GM18502 (cell line): ENCODE results near the gene KLHDC4.
"Not testable (repeated sequence)": the region's sequence is repeated elsewhere in the genome, so short reads cannot be mapped to it uniquely, and the experiment has no call there.

Experiments
- ATAC-seq: cut with Tn5 transposase; IDR thresholded peaks from one replicate; pipeline ENCODE4 v1.9.1; 2021; ENCODE audit warnings: mild to moderate bottlenecking; ENCODE audit not compliant: unreplicated experiment, poor library complexity

KLHDC4 gene

GRCh38 chr16:87789437-87790291 lies 23.9 kb upstream of the KLHDC4 start:
- ATAC-seq: no peak

DNA sequence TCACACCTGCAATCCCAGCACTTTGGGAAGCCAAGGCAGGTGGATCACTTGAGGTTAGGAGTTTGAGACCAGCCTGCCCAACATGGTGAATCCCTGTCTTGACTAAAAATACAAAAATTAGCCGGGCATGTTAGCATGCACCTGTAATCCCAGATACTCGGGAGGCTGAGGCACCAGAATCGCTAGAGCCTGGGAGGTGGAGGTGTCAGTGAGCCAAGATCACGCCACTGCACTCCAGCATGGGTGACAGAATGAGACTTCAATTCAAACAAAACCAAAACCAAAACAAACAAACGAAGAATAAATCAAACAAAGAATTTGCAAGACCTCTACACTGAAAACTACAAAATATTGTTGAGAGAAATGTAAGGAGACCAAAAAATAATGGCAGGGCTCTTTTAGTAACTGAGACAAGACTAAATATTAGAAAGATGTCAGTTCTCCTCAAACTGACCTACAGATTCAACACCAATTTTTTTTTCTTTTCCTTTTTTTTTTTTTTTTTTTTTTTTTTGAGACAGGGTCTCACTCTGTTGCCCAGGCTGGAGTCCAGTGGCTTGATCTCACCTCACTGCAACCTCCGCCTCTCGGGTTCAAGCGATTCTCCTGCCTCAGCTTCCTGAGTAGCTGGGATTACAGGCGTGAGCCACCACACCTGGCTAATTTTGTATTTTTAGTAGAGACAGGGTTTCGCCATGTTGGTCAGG lies 23.1 kb upstream of the KLHDC4 start:
- not testable (repeated sequence) for ATAC-seq

- not testable (repeated sequence) for ATAC-seq
Observed at GRCh38 chr16:87787451-87788091, 21.8 kb upstream of the KLHDC4 start.

- ATAC-seq: no peak
Observed at GRCh38 chr16:87784812-87785211, 19.0 kb upstream of the KLHDC4 start.

DNA sequence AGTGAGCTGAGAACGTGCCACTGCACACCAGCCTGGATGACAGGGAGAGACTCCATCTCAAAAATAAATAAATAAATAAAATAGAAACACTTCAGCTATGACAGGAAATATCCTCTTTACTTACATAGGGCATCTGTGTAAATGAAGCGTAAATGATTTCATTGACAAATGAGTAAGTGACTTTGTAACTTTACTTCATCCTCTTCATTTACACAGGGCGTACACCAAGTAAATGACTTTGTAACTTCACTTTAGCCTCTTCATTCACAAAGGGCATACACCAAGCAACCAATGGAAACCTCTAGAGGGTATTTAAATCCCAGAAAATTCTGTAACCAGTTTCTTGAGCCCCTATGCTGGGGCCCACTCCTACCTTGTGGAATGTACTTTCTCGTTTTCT lies 16.2 kb upstream of the KLHDC4 start:
- no peak for ATAC-seq

- ATAC-seq: peak; percentile 41
Observed at GRCh38 chr16:87780385-87780989, 14.7 kb upstream of the KLHDC4 start.

GRCh38 chr16:87778830-87779579 lies 13.2 kb upstream of the KLHDC4 start:
- ATAC-seq: peak; percentile 59

DNA sequence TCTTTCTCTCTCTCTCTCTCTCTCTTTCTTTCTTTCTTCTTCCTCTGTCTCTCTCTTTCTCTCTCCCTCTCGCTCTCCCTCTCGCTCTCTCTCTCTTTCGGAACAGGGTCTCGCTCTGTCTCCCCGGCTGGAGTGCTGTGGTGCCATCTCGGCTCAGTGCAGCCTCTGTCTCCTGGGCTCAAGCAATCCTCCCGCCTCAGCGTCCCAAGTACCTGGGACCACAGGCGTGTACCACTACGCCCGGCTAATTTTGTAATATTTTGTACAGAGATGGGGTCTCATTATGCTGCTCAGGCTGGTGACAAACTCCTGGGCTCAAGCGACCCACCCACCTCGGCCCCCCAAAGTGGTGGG lies 12.7 kb upstream of the KLHDC4 start:
- ATAC-seq: no peak

DNA sequence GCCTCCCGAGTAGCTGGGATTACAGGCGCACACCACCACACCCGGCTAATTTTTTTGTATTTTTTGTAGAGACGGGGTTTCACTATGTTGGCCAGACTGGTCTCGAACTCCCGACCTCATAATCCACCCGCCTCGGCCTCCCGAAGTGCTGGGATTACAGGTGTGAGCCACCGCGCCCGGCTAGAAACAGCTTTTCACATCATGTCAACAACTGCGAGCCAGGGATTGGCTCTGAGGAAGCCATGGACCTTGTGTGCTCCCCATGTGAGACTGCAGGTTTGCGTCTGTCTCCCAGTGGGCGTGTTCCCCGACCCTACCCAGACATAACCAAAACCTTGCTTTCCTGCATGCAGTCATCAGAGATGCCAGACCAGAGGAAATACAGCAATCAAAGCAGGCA lies 8.1 kb upstream of the KLHDC4 start:
- ATAC-seq: not testable (repeated sequence)

GRCh38 chr16:87767456-87767855 lies 1.7 kb upstream of the KLHDC4 start:
- not testable (repeated sequence) for ATAC-seq

DNA sequence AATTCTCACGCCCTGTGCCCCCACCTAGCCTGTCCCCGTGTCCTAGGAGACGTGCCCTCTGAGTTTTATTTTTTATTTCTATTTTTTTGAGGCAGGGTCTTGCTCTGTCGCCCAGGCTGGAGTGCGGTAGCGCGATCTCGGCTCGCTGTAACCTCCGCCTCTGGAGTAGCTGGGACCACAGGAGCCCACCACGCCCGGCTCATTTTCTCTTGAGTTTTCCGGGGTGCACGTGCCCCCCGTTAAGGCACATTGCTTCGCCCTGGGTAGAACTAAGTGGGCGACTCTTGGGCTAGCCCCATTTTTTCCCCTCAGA lies 655 bp upstream of the KLHDC4 start:
- ATAC-seq: no peak

DNA sequence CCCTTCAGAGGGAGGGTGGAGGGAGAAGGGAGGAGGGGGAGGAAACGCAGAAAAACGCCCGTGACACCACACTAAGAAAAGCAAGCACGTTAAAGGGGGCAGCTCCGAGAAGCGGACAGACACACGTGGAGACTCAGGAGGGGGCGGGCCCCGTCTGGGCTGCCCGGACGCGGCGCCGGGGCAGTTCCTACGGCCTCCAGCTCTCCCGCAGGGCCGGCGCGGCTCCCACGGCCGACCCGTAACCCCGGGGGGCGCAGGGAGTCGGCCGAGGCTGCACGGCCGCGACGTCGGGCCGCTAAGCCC lies 362 bp downstream of the KLHDC4 start:
- ATAC-seq: peak; percentile 39

GRCh38 chr16:87764600-87765472 lies 950 bp downstream of the KLHDC4 start:
- peak; percentile 15 for ATAC-seq

- no peak for ATAC-seq
Observed at GRCh38 chr16:87762620-87763019, 3.2 kb downstream of the KLHDC4 start.

- no peak for ATAC-seq
Observed at GRCh38 chr16:87762071-87762571, 3.7 kb downstream of the KLHDC4 start.

DNA sequence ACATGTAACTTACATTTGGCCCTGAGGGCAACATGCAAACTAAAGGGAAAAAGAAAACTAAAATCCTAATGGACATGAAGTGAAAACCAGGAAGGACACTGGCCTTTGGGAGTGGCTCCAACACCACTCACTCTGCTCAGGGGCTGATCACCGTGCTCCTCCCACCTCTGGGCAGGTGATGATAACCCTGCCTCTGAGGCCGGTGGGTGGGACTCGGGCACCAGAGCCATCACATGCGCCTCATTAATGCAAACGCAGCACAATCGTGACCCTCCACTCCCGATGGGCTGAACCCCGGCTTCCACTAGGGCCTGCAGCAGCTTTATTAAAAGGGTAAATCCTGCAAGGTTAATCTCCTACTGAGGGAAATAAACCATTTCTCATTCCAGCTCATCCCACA lies 4.7 kb downstream of the KLHDC4 start:
- no peak for ATAC-seq

- ATAC-seq: no peak
Observed at GRCh38 chr16:87757841-87758426, 7.9 kb downstream of the KLHDC4 start.

- ATAC-seq: no peak
Observed at GRCh38 chr16:87754535-87754934, 11.3 kb downstream of the KLHDC4 start.
